Measurements from ENCODE around the gene RASSF8.

The RASSF8 gene

DNA sequence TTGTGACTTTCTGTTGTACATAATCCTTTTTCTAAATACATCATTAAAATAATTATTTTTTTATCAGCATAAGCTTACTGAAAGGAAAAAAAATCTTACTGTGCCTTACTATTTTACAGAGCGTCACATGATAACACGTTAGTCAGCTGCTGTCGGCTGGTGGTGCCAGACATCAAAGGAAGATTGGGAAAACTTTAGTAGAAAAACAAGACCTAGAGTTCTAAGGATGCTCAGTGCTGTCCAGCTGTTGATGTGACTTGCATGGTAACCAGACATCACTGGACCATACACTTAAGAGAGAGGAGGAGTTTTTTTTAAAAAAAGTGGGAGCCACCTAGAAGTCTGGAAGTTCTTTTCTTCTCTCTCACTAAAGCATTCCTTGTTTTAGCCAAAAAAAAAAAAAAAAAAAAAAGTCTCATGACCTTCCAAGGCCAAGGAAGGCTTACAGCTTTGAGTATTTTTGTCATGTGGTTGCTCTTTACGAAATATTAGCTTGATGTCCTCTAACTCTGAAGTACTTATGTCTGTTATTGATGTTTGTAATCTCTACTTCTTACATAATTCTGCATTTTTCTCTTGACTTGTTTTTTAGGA is 4.5 kb downstream of the RASSF8 start:
- no peak for DNase-seq (ENCODE audit: low spot score)

DNA sequence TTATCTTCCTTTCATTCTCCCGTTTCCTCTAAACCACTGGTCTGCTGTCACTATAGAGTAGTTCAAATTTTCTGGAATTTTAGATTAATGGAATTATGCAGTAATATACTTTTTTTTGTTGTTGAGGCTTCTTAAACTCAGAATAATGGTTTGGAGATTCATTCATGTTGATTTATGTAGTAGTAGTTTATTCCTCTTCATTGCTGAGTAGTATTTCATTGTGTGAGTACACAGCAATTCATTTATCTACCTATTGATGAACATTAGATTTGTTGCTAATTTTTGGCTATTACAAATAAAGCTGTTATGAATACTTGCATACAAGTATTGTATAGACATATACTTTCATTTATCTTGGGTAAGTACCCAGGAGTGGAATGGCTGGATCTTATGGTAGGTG is 7.2 kb downstream of the RASSF8 start:
- no peak for DNase-seq (ENCODE audit: low spot score)

DNA sequence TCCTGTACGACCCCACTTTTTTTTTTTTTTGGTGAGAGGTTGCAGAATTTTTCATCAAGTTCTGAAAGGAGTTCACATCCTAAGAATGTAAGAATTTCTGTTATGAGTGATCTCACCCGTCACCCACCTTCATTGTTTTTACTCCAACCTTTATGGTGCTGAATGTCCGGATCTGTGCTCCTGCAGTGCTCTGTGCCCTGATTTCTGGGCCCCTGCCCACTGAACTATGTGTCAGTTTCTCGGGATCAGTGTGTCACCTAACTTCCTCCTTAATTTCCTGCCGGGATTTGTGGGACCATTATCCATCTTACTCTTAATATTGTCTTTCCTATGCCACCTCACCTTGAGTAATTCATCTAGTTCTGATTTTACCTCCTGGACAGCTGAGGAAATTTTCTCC is 11.6 kb downstream of the RASSF8 start:
- DNase-seq (ENCODE audit: low spot score), result no peak

DNA sequence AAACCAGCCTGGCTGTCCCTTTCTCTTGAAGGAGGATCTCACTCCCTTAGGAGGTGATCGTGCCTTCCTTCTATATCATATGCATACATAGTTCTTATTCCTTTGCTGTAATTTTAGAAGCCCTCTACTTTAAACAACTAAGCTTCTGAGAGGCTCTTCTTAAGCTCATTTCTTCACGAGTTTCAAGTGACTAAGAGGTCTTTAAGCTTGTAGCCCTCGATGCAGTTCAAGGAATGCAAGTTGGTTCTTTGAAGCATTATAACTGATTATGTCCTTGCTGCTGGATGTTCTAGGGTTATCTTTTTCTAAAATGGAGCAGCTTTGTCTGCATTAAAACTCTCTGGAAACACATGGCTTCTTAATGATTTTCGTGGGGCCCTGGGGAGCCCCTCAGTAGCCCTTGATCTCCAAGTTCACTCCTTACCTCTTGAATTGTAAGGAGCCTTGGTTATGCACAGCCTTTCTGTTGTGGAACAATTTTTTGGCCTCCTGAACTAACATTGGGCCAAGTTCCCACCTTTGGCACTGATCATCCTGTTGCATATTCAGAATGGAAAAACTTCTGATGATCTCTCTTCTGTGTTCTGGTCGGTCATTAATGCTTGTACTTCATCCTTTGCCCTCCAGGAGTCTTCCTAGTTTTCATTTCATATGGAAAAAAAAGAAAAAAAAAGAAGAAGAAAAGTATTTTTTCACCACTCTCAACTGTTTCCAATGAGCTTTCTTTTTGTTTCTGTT is 12.6 kb downstream of the RASSF8 start:
- DNase-seq (ENCODE audit: low spot score), result no peak

DNA sequence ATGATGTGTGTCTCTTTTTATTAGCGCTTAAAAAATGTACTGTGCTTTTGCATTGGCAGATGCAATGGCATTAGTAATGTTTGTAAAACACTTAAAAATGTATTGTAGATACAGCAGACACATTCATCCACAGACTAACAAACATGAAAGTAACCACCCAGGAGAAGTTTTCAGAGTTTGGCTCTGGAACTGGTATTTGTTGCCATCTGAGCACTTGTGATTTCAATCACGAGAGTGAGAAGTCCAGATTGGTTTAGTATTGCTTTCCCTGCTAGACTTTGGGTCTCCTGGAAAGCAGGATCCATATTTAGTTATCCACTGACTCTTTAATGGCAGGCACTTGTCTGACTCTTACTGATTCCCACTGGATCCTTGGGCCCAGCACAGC is 13.2 kb downstream of the RASSF8 start:
- DNase-seq (ENCODE audit: low spot score), result no peak

DNA sequence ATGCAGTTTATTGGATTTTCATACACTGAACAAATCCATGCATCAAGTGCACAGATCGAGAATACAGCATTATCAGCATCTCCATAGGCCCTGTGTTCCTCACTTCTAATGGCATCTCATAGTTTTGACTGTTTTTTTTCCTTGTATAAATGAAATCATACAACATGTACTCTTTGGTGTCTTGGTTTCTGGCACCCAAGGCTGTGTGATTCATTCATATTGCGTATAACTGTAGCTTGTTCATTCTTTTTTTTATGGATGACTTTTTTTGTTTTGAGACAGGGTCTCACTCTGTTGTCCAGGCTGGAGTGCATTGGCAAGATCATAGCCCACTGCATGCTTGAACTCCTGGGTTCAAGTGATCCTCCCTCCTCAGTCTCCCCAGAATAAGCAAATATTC is 14.3 kb downstream of the RASSF8 start:
- DNase-seq (ENCODE audit: low spot score), result no peak

DNA sequence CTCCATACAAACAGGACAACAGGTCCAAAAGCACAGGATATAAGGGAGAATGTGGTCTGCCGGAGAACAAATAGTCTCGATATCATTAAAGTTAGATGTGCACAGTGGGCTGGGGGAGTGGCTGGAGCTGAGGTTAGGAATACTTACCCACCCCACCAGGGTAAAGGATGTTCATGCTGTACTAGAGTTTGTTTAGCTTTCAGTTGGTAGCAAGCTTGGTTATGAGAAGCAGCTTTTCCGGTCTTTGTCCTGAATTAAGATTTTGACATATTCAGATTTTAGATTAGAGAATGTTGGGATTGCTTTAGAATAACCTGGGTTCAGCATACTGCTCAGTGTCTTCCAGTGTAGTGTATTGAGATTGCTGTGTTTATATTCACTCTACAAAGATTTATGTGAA is 16.7 kb downstream of the RASSF8 start:
- no peak for DNase-seq (ENCODE audit: low spot score)

DNA sequence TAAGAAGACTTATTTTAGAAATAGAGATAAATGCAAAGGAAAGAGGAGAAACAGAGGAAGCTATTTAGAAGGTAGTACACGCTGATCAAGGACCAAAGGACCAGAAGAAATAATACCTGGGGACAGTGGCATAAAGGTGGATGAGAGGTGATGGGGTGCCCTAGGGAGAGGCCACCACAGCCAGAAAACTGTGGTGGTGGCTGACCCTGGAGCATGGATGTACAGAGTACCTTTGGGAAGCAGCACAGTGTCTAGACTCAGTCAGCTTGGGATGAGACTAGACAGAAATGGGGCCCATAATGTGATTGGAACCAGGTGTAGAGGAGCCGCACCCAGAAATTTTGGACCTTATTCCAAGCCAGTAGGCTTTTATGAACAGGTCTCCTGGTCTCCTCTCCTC is 17.2 kb downstream of the RASSF8 start:
- no peak for DNase-seq (ENCODE audit: low spot score)

DNA sequence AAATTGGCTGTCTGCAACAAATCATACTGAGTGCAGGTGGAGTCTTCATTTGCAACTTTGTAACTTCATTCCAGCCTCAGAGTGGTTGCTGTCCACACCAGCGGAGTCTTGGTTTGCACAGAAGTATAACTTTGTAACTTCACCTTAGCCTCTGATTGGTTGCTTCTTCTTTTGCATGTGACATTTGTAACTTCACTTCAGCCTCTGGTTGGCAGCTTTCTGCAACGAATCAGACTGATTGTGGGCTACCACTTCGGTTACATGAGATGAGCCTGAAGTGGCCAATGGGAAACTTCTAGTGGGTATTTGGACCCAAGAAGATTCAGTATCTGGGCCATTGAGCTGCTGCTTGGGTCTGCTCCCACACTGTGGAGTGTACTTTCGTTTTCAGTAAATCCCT is 17.8 kb downstream of the RASSF8 start:
- no peak for DNase-seq (ENCODE audit: low spot score)

DNA sequence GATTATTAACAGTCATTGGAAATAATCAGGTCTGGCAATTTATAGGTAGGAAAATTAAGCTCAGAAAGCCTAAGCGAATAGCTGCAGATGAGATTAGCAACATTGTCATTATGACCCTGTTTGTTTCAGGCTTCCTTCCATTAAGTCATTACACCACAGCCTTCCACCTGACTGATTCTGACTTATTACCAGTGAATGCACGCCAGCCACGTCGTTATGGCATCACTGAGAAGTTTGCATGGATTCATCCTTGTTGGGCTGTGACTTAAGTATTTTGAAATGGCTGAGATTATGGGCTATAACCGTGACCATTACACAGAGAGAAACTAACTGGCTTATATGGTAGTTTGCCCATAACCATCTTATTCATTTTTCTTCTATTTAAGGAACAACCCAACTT is 18.6 kb downstream of the RASSF8 start:
- DNase-seq (ENCODE audit: low spot score), result no peak

DNA sequence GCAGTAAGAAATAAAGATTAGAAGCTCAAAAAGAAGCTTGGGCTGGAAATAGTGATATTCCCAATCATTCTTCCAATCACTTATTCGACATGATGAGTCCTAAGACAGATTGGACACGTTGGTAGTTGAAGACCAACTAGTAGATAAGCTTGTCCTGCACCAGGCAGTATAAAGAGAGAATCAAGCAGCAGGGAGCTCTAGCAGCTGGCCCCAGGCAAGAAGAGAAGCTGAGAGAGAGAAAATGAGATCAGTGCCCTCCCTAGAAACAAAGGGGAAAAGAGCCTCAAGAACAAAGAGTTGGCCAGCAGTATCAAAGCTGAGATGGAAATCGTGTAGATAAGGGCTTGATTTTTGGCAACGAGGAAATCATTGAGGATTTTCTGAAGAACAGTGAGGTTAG is 20.6 kb downstream of the RASSF8 start:
- DNase-seq (ENCODE audit: low spot score), result no peak

DNA sequence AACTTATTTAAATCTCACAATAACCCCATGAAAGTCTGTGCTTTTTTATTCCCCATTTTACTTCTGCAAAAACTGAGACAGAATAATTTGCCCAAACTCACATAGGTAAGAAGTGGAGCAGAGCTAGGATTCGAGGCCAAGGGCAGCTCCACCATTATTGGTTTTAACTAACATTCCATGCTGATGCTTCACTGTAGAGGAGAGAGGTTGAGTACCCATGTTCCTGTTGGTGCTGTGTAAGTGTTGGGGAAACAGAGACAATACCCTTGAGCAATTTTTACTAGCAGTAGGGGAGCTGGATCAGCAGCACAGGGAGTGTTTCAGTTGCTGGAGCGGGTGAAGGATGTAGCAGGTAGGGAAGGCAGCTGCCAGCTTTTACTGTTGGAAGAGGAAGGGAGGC is 21.1 kb downstream of the RASSF8 start:
- DNase-seq (ENCODE audit: low spot score), result no peak

DNA sequence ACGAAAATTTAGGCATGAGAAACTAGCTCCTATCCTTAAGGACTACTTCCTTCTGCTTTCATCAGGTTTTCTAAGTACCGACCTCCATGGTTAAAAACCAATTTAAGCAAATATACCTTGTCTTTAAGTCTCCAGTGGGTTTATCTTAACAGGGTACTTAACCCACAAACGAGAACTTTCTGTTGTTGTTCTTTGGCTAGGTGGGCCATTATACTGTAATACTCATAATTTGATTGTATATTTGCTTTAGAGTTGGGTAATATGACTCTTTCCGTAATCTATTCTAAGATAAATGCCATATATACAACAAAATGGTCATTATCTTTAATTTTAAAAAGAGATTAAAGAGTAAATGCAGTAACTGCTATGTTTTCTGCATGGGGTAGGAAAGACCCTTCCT is 21.6 kb downstream of the RASSF8 start:
- no peak for DNase-seq (ENCODE audit: low spot score)

DNA sequence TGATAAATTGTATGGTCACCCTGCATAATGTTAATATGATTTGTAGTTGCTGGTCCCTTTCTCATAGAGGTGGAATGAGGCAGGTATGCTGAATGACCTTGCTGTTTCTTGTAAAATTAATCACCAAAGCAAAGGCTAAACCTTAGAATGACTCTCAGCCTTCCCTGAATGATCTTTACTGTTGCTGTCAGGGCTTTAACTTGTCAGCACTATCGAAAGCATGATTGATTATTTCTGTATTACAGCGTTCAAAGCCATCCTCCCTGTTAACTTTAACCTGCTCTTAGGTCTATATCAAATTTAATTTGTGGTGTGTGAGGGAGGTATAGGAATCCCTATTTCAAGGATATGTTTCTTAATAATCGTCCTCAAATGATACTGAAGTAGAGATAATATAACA is 23.1 kb downstream of the RASSF8 start:
- no peak for DNase-seq (ENCODE audit: low spot score)

DNA sequence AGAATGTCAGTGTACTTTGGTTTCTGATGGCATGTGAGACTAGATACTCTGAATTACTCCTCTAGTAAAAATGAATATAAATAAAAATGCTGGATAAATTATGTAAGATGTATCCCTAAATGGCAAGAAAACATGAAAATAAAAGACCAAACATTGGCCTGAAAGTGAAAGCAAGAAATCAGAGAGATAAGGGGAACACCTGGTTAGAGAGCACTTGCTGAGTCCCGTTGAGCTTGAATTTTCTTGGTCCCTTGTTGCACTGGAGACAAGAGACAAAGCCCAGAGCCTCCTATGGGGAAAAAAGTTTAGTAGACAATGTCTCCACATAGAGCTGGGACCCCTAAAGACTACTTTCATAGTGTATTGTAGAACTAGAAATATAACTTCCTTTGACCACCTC is 23.9 kb downstream of the RASSF8 start:
- no peak for DNase-seq (ENCODE audit: low spot score)

DNA sequence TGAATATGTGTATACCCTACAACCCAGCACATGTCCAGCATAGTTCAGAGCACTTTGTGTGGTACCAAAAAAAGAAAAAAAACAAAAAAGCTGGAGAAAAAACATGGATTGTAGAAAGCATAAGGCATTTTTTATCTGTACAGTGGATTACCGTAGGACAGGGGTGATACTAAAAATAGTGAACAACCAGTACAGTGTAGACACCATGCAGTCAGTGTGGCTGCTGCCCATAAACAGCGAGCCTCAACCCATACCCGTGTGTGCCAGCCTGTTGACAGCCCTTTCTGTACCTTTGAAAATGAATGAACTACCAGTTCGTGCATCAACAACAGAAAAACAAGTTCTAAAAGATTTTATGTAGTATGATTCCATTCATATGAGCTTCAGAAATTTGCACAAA is 25.1 kb downstream of the RASSF8 start:
- no peak for DNase-seq (ENCODE audit: low spot score)

DNA sequence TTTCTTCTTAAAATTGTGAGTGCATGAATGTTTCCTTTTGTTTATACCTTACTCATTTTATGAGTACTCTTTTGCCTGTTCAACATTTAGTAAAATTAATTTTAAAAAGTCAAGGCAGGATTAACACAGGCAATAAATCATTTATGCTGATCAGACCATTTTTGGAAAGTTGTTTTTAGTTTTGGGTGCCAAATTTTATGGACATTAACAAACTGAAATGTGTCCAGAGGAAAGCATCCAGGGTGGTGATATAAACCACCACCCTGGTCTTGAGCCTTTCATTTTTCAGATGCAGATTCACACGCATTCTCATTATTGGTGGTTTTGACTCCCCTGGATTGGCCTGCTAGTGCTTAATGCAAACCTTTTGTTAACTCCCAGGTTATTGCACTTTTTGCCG is 26.3 kb downstream of the RASSF8 start:
- DNase-seq (ENCODE audit: low spot score), result no peak

DNA sequence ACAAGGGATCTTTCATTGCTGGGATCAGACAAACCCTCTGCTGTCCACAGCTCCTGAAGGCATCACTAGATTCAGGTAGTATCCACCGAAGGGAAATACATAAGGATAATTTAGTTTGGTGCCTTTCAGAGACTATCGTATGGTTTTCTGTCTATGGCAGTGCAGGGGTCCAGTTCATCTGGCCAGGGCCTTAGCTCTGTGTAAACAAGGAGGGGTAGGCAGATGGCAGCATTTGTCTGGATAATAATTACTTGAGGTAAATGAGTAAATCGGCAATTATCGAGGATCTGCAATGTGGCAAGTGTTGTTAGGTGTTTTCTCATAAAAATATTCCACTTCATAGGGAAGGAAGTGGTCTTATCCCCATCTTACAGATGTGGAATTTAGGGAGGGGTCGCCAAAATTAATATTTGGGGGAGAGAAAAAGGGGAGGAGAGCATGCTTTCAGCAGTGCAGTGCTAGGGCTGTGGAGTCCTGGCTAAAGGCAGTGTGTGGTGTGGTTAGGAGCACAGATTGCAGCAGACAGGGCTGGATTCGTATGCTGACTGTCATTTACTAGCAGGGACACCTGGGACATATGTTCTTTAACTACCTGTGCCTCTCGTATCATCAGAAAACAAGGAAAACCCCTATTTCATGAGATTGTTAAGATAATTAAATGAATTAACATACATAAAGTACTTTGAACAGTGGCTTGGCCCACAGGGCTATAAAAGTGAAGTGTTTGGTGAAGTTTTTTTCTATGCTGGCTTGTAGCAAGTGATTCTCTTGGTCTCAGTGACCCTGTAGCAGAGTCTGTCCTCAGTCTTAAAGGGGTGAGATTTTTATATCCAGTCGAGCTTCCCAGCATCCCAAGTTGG is 27.1 kb downstream of the RASSF8 start:
- no peak for DNase-seq (ENCODE audit: low spot score)

DNA sequence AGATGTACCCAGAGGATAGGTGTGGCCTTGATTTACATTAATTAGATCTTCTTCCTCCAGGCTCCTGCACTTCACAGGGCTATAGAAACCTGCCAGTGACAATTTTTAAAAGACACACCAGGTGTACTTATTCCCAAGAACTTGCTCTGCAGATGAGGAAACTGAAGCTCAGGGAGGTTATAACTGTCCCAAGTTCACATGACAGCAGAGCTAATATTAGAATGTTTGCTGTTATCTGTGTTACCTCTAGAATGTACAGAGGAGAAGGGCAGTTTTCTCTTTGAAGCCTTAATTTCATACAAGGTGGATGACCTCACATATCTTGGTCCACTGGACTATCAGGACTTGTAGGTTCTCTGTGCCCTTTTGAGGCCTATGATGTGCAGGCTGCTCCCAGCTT is 27.7 kb downstream of the RASSF8 start:
- no peak for DNase-seq (ENCODE audit: low spot score)

DNA sequence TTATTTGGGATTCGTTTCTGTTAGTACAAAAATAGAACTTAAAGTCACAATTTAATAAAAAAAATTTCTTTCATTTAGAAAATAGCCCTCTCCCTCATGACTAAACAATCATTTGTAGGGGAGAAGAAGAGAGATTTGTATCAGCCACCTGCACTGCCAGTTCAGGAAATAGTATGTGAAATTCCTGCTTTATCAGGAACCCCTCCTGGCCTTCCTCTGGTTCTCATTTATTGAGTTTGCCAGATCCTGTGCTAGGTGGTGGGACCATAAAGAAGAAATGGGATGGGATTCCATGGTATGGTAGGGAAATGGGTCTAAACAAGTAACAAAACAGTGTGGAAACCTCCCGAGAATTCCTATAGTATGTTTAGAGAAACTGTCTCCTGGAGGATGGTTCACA is 30.0 kb downstream of the RASSF8 start:
- no peak for DNase-seq (ENCODE audit: low spot score)

DNA sequence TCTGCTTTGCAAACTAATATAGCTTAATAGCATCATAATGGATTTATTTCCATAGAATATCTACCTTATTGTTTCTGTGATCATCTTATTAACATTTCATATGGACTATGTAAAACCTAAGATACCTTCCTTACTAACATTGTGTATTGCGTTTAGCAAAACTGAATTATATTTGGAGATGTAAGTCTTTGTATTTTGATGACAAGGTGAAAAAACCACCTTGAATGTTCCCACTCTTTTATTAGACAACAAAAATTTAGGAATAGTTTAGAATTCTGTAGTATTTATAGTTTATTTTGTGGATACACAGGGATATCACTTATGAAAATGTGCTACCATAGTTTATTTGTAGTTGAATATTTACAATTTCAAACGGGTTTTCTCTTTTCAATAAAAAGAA is 32.0 kb downstream of the RASSF8 start:
- DNase-seq (ENCODE audit: low spot score), result no peak

DNA sequence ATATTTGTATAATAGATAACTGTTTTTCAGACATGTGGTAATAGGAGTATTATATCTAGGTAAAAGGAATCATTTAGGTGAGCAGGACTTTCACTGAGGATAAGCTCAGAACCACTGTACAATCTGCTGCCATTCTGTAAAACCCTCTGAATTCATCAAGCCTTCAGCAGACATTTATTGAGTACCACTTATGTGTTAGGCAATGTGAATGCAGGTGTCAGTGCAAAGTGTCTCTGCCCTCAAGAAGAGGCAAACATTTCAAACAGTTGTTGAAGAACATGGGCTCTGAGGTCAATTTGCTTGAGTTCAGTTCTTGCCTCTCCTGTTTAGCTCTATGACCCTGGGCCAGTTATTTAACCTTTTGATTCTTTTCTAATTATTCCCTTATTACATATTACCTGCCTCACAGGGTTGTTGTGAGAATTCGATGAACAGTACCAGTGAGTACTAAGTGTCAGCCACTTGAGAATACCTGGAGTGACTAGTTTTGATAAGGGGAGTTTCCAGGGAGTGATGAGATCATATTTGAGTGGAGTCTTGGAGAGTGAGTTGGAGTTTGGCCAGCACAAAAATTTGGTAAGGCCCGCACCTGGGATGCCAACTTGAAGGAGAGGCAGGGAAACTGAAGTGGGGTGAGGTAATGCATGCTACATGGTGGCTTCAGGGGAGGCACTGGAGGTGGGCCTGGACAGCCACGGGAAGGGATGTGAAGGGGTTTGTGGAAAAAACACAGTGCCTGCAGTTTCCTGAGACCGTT is 33.7 kb downstream of the RASSF8 start:
- no peak for DNase-seq (ENCODE audit: low spot score)
